Fibroblast of skin of left quadriceps (primary cell): Measurements from ENCODE around the gene DTWD2.

ENCODE experiments used
- DNase-seq, 2 experiments: peaks; one replicate each; pipeline ENCODE4 v3.0.0-alpha.2; 2013; ENCODE audit warnings: low read depth in 2 of 2

Gene DTWD2, protein sequence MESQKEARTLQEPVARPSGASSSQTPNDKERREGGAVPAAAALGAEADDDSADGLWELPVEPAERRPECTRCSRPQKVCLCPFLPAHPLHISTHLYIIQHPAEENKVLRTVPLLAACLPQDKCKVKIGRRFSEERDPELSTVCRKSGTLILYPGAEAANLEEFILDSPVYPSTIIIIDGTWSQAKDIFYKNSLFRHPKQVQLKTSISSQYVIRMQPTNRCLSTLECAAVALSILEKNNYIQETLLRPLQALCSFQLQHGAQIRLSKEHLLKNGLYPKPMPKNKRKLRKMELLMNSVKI

GRCh38 chr5:118987988-118988865 lies at the start of gene DTWD2:
Gene DTWD2, minus strand, starts transcription at chr5:118988547. Its CDS starts 36 bp downstream, at chr5:118988511.
- DNase-seq = peak; percentile 82 to 86

DNA sequence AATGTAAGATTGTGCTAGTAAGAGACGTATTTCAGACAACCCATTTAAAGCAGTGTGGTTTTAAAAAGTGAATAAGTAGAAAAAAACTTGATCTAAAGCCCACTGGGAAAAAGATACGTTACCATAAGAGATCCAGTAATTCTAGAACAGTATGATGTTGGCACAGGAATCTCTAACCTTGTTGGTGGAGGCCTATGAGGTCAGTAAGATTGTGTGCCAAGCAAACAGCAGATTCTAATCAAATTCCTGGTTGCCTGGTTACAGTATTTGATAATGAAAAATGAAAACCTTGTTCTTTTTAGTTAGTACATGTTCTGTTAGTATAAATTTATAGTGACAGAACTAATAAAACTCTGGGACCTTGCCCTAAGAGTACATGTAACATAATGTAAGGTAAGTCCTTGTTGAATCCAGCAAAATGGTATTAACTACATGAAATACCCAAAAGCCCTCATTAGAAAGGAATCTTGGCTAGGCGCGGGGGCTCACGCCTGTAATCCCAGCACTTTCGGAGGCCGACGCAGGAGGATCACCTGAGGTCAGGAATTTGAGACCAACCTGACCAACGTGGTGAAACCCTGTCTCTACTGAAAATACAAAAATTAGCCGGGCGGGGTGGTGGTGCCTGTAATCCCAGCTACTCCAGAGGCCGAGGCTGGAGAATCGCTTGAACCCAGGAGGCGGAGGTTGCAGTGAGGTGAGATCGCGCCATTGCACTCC lies 49.3 kb upstream of the DTWD2 start:
- DNase-seq = no peak

- DNase-seq = peak; percentile 42 to 43
Observed at GRCh38 chr5:119036101-119036762, 47.9 kb upstream of the DTWD2 start.

DNA sequence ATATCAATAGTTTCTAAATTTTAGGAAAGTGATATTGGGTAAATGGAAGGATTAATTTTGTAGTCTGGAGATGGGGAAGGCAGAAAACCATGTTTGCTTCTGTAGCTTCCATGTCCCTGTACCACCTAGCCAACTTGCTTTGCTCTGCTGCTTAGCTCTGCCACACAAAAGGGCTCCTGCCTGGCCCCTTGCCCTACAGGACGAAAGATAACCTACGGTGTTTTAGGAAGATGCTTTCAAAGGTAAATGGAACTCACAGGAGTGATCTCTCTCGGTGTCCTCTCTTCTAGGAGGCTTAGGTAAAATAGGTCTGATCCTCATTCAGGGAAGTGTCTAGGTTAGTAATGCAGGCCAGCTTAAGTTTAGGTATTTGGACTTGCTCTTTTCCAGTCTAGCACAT lies 44.8 kb upstream of the DTWD2 start:
- no peak for DNase-seq

DNA sequence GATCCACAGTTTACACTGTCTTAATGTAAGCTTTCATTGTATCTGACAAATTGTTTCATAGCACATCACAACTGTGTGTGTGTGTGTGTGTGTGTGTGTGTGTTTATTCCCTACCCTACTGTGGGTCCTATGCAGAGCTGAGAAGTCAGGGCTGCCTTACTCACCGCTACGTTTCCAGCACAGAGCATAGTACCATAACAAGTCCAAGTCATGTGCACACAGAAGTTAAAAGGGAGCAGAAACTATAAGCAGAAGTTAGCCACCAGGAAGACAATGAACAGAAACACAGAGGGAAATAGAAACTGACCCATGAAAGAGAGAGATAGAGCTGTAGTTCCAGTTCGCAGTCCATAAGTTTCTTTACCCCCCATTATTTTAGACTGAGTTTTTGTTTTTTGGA lies 44.3 kb upstream of the DTWD2 start:
- DNase-seq = no peak

DNA sequence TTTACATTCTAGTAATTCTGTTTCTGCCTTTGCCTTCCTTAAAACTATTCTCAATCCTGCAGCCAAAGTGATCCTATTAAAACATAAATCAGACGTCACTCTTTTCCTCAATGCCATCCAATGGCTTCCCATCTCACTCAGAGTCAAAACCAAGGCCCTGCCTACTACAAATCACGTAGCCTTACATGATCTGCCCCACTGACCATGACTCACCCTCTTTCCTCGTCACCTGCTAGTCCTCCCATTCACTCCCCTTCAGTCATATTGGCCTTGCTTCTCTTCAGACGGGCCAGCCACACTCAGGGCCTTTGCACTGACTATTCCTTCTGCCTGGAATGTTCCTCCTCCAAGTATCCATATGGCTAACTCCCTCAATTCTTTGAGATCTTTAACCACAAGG lies 43.6 kb upstream of the DTWD2 start:
- no peak for DNase-seq

DNA sequence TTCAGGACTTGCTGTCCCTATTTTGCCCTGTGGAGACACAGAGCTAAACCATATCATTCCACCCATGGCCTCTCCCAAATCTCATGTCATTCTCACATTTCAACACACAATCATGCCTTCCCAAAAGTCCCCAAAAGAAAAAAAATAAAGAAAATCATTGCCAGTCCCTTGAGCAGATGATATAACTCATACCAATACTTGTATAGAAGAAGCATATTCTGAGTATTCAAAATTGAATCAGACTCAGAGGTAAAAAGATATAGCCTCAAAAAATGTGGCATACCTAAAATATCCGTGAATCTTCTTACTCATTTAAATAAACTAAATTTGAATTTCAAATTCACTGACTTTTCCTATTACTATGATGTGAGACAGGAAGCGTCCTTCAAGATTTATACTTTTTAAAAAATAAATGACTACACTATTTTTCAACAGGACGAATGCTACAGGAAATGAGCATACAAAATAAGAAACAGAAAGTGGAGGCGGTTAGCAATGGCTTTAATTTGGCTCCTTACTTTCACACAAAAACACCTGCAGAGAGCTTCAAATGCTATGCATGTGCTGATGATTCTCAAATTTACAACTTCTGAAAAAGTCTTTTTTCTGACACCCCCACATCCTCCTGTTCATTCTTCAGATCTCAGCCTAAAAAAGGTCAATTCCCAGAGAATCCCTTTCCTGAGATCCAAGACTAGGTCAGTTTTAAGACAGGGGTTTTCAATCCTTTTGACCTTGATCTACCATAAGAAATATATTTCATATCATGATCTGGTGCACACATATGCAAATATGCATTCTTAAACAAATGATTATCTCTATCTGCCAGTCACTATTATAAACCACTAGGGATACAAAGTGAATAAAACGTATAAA lies 42.9 kb upstream of the DTWD2 start:
- DNase-seq = no peak

DNA sequence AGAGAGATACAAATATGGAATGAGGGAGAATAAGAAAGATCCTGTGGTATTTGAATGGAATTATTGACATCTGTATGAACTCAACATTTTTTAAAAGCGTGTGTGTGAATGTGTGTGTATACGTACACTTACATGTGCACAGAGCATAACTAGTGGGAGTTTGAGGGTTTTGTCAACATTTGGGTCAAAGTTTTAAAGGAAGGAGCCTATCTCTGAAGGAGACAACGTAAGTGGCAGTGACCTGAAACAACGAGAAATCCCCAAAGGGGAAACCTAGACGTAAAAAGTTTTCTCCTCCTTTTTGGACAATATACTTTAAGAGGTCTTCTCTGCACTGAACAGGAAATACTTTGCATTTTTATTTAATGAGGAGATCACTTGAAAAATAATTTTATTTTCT lies 40.2 kb upstream of the DTWD2 start:
- no peak for DNase-seq

DNA sequence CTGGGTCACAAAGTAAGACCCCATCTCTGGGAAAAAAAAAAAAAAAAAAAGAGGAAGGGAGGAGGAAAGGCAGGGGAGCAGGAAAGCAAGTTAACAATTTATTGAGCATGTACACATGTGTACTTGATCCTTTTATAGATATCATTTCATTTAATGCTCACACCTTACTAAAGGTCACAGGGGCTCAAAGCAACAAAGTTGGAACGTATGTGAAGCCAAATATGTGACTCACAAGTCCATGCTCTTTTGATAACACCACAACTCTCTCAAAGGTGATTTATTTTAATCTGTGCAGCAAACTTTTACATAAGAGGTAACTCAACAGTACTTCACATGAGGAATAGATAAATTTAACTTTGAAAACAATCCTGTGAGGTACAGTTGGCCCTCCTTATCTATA lies 34.4 kb upstream of the DTWD2 start:
- DNase-seq = no peak

DNA sequence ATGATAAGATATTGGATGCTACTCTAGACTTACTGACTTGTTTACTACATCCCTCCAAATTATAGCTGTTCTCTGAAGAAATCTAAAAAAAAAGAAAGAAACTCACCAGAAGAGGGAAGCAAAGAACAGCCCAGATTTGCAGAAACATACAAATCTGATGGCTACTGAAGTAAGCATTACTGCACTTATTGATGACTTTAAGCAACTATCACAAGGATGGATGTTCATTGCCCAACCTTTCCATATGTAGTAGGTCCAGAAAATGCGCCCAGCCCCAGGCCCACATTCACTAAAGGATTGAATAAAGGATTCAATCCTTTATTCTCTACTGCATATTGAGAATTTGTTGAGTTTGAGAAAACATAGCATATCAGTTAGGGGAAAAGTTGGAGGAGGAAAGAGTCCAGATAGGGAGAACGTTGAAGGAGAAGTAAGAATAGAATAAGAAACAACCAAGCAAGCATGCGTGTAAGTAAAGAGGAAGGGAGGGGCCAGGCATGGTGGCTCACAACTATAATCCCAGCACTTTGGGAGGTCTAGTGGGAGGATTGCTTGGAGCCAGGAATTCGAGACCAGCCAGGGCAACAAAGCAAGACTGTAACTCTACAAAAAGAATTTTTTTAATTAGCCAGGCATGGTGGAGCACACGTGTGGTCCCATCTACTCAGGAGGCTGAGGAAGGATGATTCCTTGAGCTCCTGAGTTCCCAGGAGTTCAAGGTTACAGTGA lies 33.8 kb upstream of the DTWD2 start:
- peak in 1 of 2 experiments; percentile 24 for DNase-seq

DNA sequence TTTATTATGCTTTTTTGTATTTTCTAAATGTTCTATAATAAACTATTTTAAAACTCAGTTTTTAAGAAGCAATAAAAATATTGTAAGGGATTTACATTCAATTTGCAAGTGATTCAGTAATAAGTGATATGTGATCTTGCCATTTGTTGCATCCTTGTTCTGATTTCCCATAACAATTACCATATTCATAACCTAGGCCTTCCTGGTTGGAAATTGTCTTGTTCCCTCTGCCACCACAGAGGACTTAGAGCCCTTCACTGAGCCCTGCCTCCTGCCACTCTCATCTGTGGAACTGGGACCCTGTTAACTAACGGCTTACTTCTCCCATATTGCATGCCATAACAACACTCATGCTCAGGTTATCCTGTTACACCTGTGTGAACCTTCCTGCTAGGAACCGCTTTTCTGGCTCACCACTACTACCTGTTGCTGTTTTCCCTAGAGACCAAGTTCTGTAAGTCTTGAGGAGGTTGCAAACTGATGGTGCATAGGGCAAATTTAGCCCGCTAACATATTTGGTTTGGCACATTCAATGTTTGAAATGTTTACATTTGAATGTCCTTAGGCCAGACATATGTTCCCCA lies 32.9 kb upstream of the DTWD2 start:
- DNase-seq = no peak

DNA sequence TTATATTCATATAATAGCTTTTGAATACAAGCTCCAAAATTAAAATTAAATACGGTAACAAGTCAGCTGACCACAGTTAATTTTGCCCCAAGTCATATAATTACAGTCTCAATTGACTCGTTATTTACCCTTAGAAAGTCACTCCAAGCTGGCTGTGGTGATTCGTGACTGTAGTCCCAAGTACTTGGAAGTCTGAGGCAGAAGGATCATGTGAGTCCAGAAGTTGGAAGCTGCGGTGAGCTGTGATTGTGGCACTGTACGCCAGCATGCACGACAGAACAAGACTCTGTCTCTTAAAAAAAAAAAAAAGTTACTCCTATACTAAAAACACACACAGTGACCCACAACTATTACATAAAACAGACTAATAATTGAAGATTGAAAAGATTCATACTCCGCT lies 31.6 kb upstream of the DTWD2 start:
- no peak for DNase-seq

GRCh38 chr5:119019501-119019900 lies 31.2 kb upstream of the DTWD2 start:
- DNase-seq = no peak

- DNase-seq = no peak
Observed at GRCh38 chr5:119017994-119018393, 29.6 kb upstream of the DTWD2 start.

GRCh38 chr5:119016125-119016774 lies 27.9 kb upstream of the DTWD2 start:
- no peak for DNase-seq

DNA sequence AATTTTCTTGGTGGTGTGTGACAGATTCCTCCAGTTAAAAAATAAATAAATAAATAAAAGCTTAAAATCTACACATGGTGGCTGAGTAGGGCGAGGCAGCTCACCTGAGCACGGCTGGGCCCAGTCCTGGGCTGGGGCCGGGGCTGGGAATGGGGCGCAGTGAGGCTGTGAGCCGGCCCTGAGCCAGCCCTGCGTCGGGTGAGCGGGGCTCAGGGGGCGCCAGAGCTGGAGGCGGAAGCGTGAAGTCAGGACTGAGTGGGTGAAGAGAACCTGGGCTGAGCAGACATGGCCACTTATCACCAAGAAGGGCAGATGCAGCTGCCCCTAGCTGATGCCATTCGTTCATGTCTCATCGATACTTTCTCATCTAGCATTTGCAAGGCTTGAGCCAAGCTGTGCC lies 22.8 kb upstream of the DTWD2 start:
- DNase-seq = no peak

- no peak for DNase-seq
Observed at GRCh38 chr5:119010206-119010605, 21.9 kb upstream of the DTWD2 start.

DNA sequence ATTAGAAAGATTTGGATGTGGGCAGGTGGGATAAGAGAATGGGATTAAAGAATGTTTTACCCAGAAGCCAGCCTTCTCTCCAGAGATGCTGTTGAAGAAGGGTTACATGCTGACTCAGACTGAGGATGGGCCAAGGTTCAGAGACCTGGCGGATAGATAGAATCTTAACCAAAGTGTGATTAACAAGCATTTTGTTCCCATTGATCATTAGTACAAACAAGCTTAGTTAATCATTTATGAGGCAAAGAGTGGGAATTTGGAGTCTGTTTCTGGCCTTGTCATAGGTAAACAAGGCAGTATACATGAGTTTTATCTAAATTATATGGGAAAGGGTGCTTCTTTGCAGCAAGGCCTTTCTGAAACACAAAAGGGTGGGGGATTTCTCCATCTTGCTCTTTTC lies 20.8 kb upstream of the DTWD2 start:
- DNase-seq = no peak

- no peak for DNase-seq
Observed at GRCh38 chr5:118999696-119000095, 11.3 kb upstream of the DTWD2 start.
